Measurements from ENCODE around the gene TTC17.

DNA sequence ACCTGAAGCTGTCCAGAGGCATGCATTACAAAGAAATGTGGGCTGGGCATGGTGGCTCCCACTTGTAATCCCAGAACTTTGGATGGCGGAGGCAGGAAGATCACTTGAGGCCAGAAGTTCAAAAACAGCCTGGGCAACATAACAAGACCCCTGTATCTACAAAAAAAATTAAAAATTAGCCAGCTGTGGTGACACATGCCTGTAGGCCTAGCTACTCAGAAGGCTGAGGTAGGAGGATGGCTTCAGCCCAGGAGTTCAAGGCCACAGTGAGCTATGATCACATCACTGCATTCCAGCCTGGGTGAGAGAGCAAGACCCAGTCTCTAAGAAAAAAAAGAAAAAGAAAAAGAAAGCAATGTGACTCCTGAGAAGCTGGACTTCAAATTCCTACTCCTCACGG, 183.3 kb downstream of the TTC17 start:
- no peak for TF ChIP-seq POLR2A (IDR thresholded peaks at IDR 0.05; ENCODE audit: extremely low read depth, insufficient read length)
- TF ChIP-seq, protein P1, sequence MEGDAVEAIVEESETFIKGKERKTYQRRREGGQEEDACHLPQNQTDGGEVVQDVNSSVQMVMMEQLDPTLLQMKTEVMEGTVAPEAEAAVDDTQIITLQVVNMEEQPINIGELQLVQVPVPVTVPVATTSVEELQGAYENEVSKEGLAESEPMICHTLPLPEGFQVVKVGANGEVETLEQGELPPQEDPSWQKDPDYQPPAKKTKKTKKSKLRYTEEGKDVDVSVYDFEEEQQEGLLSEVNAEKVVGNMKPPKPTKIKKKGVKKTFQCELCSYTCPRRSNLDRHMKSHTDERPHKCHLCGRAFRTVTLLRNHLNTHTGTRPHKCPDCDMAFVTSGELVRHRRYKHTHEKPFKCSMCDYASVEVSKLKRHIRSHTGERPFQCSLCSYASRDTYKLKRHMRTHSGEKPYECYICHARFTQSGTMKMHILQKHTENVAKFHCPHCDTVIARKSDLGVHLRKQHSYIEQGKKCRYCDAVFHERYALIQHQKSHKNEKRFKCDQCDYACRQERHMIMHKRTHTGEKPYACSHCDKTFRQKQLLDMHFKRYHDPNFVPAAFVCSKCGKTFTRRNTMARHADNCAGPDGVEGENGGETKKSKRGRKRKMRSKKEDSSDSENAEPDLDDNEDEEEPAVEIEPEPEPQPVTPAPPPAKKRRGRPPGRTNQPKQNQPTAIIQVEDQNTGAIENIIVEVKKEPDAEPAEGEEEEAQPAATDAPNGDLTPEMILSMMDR (IDR thresholded peaks at IDR 0.05; ENCODE audit: low read depth, low read length) = no peak
- TF ChIP-seq, protein P2, sequence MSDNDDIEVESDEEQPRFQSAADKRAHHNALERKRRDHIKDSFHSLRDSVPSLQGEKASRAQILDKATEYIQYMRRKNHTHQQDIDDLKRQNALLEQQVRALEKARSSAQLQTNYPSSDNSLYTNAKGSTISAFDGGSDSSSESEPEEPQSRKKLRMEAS (IDR thresholded peaks at IDR 0.05; ENCODE audit: low read depth, low read length) = no peak
- TF ChIP-seq MYC (IDR thresholded peaks at IDR 0.05; ENCODE audit: low read depth, low read length) = no peak

Data from NB4 (cell line).